Activated CD8-positive, alpha-beta T cell treated with anti-CD3 and anti-CD28 coated beads for 36 hours (primary cell): ENCODE data around the gene LRMDA. TPM values are rescaled to one million over a fixed set of nuclear protein-coding genes. Genes with fewer than 3 reads are reported as not detected.

ENCODE experiments used
- ATAC-seq: fragments of 200-7000 bp; cut with Tn5 transposase; one replicate; pipeline ENCODE4 v1.10.0; 2021; ENCODE audit warnings: mild to moderate bottlenecking, moderate library complexity
- CTCF ChIA-PET: fragments of 350-600 bp; sonication (Branson Sonifier 250); formaldehyde crosslinking; loops from one replicate; lab custom pipeline; 2021; ENCODE audit warnings: antibody characterized with exemption; lab: Charles Lee
- POLR2A ChIA-PET: fragments of 350-600 bp; sonication (Branson Sonifier 250); formaldehyde crosslinking; loops from one replicate; lab custom pipeline; 2021; ENCODE audit warnings: antibody characterized with exemption; lab: Charles Lee
- DNase-seq: peaks from one replicate; pipeline ENCODE4 v3.0.0-alpha.2; 2020
- H3K27ac Mint-ChIP-seq: one replicate; pipeline ENCODE4 v1.8.0; 2021; ENCODE audit warnings: mild to moderate bottlenecking, mixed read lengths
- H3K27me3 Mint-ChIP-seq: one replicate; pipeline ENCODE4 v1.8.0; 2021; ENCODE audit warnings: mixed read lengths
- H3K36me3 Mint-ChIP-seq: one replicate; pipeline ENCODE4 v1.8.0; 2021; ENCODE audit warnings: low read depth, mixed read lengths
- H3K4me1 Mint-ChIP-seq: one replicate; pipeline ENCODE4 v1.8.0; 2021; ENCODE audit warnings: low read depth, mixed read lengths
- H3K4me3 Mint-ChIP-seq: one replicate; pipeline ENCODE4 v1.8.0; 2021; ENCODE audit warnings: mild to moderate bottlenecking, moderate library complexity, mixed read lengths
- H3K9me3 Mint-ChIP-seq: one replicate; pipeline ENCODE4 v1.8.0; 2021; ENCODE audit warnings: mixed read lengths
- CTCF ChIP-seq: fragments of 200-600 bp; IDR thresholded peaks from one replicate; pipeline ENCODE4 v1.8.0; 2022; ENCODE audit warnings: antibody characterized with exemption, mild to moderate bottlenecking
- intact Hi-C: fragments of 100-400 bp; cut with micrococcal nuclease; formaldehyde crosslinking; loops from one replicate; pipeline ENCODE4 v1.10.0; 2022
- total RNA-seq, 2 experiments: library from RNA; stranded (reverse); gene quantifications; one replicate each; pipeline ENCODE4 v1.2.3, GENCODE V29; 2021

LRMDA gene
- total RNA-seq, 2 experiments from 2014 or later = not detected

- TF ChIP-seq CTCF = no peak
- DNase-seq (no peak), ATAC-seq (no peak)
- Mint-ChIP-seq H3K27me3 (no peaks in the 10 kb centered on the region), H3K4me1 (no peaks in the 10 kb centered on the region), H3K9me3 (peaks cover 12% of the 10 kb centered on the region), H3K4me3 (no peak overlapping the region), H3K36me3 (no peaks in the 10 kb centered on the region), H3K27ac (no peak overlapping the region)
- CTCF ChIA-PET = no interaction called here
- POLR2A ChIA-PET = interaction anchor here (0.5 kb wide), 1 partner anchor 283 kb away, joined by 3 read pairs; no protein-coding TSS in a partner anchor
- intact Hi-C loops = no loop called here
Measured at GRCh38 chr10:75569506-75569905, 138.1 kb downstream of the LRMDA start.

- Mint-ChIP-seq H3K27me3 (no peaks in the 10 kb centered on the region), H3K4me1 (no peaks in the 10 kb centered on the region), H3K9me3 (peaks cover 15% of the 10 kb centered on the region), H3K4me3 (no peak overlapping the region), H3K36me3 (no peaks in the 10 kb centered on the region), H3K27ac (no peak overlapping the region)
- DNase-seq (no peak), ATAC-seq (no peak)
- POLR2A ChIA-PET = no interaction called here
- TF ChIP-seq CTCF = no peak
- intact Hi-C loops = no loop called here
- CTCF ChIA-PET = no interaction called here
Measured at GRCh38 chr10:75572478-75572877, 141.1 kb downstream of the LRMDA start.

GRCh38 chr10:75575940-75576339, 144.5 kb downstream of the LRMDA start:
- ChIA-PET CTCF (no interaction called here), POLR2A (interaction anchor here (0.6 kb wide), 2 partner anchors 38 to 138 kb away, joined by 3 to 4 read pairs; no protein-coding TSS in a partner anchor)
- DNase-seq (no peak), ATAC-seq (no peak)
- no peaks in the 10 kb centered on the region for H3K27me3 Mint-ChIP-seq
- H3K27ac Mint-ChIP-seq = no peak overlapping the region
- TF ChIP-seq CTCF = no peak
- intact Hi-C loops = no loop called here
- peaks cover 22% of the 10 kb centered on the region for H3K9me3 Mint-ChIP-seq
- no peaks in the 10 kb centered on the region for H3K36me3 Mint-ChIP-seq
- H3K4me1 Mint-ChIP-seq = no peaks in the 10 kb centered on the region
- H3K4me3 Mint-ChIP-seq = no peak overlapping the region

GRCh38 chr10:75582102-75582501, 150.7 kb downstream of the LRMDA start:
- Mint-ChIP-seq H3K27ac (no peak overlapping the region), H3K36me3 (no peaks in the 10 kb centered on the region), H3K27me3 (no peaks in the 10 kb centered on the region), H3K4me1 (no peaks in the 10 kb centered on the region), H3K4me3 (no peak overlapping the region), H3K9me3 (peaks cover 23% of the 10 kb centered on the region)
- ChIA-PET POLR2A (no interaction called here), CTCF (no interaction called here)
- DNase-seq (no peak), ATAC-seq (no peak)
- TF ChIP-seq CTCF = no peak
- intact Hi-C loops = no loop called here

GRCh38 chr10:75585294-75585693, 153.9 kb downstream of the LRMDA start:
- H3K9me3 Mint-ChIP-seq = peaks cover 15% of the 10 kb centered on the region
- H3K4me3 Mint-ChIP-seq = no peak overlapping the region
- ATAC-seq = no peak

More at GRCh38 chr10:75585294-75585693, 153.9 kb downstream of the LRMDA start:
- H3K4me1 Mint-ChIP-seq = no peaks in the 10 kb centered on the region
- TF ChIP-seq CTCF = no peak
- intact Hi-C loops = no loop called here
- no peaks in the 10 kb centered on the region for H3K27me3 Mint-ChIP-seq
- H3K36me3 Mint-ChIP-seq = no peaks in the 10 kb centered on the region
- H3K27ac Mint-ChIP-seq = no peak overlapping the region
- ChIA-PET CTCF (no interaction called here), POLR2A (no interaction called here)
- no peak for DNase-seq
